ENCODE data around the gene OXA1L. TPM values are rescaled to one million over a fixed set of nuclear protein-coding genes. Genes with fewer than 3 reads are reported as not detected.

Gene OXA1L
- total and polyA plus RNA-seq, 8 donors, result 48.1 to 91.2 (median 55.5) TPM

DNA sequence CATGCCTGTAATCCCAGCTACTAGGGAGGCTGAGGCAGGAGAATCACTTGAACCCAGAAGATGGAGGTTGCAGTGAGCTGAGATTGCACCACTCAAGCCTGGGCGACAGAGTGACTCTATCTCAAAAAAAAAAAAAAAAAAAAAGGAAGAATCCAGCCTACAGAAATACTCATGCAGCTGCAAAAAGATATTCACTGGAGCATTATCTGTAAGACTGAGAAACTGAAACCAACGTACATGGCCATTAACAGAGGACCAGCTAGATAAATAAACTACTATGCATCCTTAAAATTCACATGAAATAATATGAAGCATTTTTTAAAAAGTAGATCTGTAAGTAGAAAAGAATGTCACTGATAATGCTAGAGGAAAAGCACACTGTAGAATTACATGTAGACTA is 45.2 kb downstream of the OXA1L start:
- FAIRE-seq (no peak), DNase-seq (no peak), ATAC-seq (no peak)
- Histone ChIP-seq H3K27me3 (no peaks in the 10 kb centered on the region), H3K27ac (no peak overlapping the region), H3K9me3 (no peaks in the 10 kb centered on the region), H3K4me1 (peaks cover 0 to 5% (median 0%) of the 10 kb centered on the region in 3 donors), H3K36me3 (no peaks in the 10 kb centered on the region), H3K4me3 (no peak overlapping the region)
- TF ChIP-seq, protein P1, sequence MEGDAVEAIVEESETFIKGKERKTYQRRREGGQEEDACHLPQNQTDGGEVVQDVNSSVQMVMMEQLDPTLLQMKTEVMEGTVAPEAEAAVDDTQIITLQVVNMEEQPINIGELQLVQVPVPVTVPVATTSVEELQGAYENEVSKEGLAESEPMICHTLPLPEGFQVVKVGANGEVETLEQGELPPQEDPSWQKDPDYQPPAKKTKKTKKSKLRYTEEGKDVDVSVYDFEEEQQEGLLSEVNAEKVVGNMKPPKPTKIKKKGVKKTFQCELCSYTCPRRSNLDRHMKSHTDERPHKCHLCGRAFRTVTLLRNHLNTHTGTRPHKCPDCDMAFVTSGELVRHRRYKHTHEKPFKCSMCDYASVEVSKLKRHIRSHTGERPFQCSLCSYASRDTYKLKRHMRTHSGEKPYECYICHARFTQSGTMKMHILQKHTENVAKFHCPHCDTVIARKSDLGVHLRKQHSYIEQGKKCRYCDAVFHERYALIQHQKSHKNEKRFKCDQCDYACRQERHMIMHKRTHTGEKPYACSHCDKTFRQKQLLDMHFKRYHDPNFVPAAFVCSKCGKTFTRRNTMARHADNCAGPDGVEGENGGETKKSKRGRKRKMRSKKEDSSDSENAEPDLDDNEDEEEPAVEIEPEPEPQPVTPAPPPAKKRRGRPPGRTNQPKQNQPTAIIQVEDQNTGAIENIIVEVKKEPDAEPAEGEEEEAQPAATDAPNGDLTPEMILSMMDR (IDR thresholded peaks at IDR 0.05), result no peak
- WGBS, 2 donors, result 67 to 72% methylated on average over 2 of the region's 2 CpGs
- intact Hi-C loops (cut with DNase I), result no loop called here

DNA sequence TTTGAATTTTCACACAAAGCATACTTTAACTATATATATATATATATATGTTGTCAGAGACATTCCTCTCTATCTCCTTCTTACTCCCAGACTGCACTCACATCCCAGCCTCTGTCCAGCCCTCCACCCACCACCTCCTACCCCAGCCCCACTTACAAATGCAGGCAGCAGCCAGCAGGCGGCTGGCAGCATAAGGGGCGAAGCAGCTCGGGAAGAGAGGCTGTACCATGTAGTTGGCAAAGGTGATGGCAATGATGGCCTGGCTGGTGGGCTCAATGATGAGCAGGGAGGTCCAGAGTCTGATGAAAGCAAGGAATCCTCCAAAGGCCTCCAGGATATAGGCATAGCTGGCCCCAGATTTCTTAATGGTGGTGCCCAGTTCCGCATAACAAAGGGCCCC is 46.3 kb downstream of the OXA1L start:
- intact Hi-C loops (cut with DNase I), result no loop called here
- Histone ChIP-seq H3K27ac (no peak overlapping the region), H3K4me1 (peaks cover 0 to 8% (median 0%) of the 10 kb centered on the region in 3 donors), H3K4me3 (no peak overlapping the region), H3K36me3 (no peaks in the 10 kb centered on the region), H3K9me3 (no peaks in the 10 kb centered on the region), H3K27me3 (no peaks in the 10 kb centered on the region)
- no peak for ATAC-seq
- no peak for DNase-seq
- TF ChIP-seq, protein P1 (IDR thresholded peaks at IDR 0.05), result no peak
- FAIRE-seq, result no peak
- 86 to 98% methylated on average over 4 of the region's 4 CpGs for WGBS, 2 donors

DNA sequence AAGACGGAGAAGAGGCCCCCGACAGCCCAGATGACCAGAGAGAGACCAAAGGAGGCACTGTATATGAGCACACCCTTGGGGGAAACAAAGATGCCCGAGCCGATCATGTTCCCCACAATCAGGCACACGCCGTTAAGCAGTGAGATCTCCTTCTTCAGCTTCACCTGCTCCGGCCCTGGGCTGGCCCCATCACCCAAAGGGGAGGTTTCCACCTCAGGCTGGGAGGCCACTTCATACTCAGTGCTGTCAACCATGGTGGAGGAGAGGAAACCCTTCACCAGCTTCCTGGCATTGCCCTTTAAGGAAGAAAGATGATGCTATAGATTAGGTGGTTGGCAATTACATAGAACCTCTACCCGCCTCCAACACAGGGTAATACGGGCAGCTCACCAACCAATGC is 46.7 kb downstream of the OXA1L start:
- Histone ChIP-seq H3K9me3 (no peaks in the 10 kb centered on the region), H3K27me3 (no peaks in the 10 kb centered on the region), H3K4me1 (peaks cover 0 to 10% (median under 1%) of the 10 kb centered on the region in 3 donors), H3K36me3 (no peaks in the 10 kb centered on the region), H3K4me3 (no peak overlapping the region), H3K27ac (no peak overlapping the region)
- whole genome bisulfite sequencing, 2 donors, result 80 to 81% methylated on average over 9 of the region's 9 CpGs
- no peak for FAIRE-seq
- ATAC-seq, result no peak
- TF ChIP-seq, protein P1 (IDR thresholded peaks at IDR 0.05), result no peak
- DNase-seq, result no peak
- intact Hi-C loops (cut with DNase I), result no loop called here

DNA sequence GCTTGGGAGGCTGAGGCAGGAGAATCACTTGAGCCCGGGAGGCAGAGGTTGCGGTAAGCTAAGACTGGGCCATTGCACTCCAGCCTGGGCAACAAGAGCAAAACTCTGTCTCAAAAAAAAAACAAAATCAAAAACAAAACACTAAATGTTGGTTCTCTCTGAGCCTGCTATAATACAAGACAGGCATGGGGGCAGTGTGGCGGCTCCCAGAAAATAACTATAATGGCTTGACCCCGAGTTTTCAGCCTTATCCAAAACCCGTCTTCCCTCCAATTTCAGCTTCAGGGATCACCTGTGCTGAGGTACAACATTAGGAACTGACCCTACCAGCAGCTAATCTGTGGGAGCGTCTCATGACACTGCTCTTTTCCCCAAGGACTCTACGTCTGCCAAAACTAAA is 47.9 kb downstream of the OXA1L start:
- WGBS, 2 donors, result 79 to 87% methylated on average over 7 of the region's 7 CpGs
- Histone ChIP-seq H3K27me3 (no peaks in the 10 kb centered on the region), H3K4me3 (peak overlapping the region in 1 of 4 donors; percentile 13), H3K27ac (no peak overlapping the region), H3K36me3 (no peaks in the 10 kb centered on the region), H3K9me3 (no peaks in the 10 kb centered on the region), H3K4me1 (peaks cover 0 to 10% (median 7%) of the 10 kb centered on the region in 3 donors)
- DNase-seq (no peak), ATAC-seq (no peak), FAIRE-seq (no peak)
- intact Hi-C loops (cut with DNase I), result no loop called here
- TF ChIP-seq, protein P1 (IDR thresholded peaks at IDR 0.05), result no peak

DNA sequence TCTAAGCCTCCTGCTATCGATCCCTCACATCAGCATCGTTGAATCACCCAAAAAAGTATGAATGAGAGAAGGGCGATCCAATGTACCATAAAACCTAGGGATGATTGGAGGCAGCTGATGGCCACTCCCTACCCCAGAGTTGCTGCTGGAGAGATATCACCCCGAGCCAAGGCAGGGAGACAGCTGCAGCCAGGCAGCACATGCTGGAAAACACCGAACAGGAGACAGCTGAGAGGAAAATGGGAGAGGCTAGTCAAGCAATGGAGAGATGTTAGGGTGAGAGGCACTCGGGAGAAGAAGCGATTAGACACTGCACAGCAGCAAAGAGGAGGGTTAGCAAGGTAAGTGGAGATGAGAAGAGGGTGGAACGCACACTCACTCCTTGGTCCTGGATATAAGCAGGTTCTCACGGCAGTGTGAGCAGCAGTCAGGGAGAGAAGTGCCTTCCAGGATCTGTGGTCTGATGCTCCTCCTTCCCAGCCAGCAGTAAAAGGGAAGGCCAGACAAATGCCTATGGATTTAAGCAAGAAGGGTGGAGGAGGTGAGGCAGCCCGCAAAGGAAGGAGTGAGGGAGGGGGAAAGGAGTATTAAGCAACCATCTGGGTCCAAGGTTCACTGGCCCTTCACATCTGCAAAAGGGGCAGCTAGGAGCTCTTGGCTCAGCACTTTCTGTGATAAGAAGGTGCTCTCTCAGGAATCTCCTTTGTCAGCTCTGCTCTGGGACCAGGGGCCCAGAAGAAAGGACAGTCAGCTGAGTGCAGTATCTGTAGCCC is 48.6 kb downstream of the OXA1L start, which contains the start of gene SLC7A7:
Gene SLC7A7, minus strand, starts transcription at position 495 of the 773 bp plus-strand sequence. CDS start 2,037 bp downstream, outside the sequence.
- intact Hi-C loops (cut with DNase I), result no loop called here
- H3K9me3 ChIP-seq, result no peaks in the 10 kb centered on the region
- H3K36me3 ChIP-seq, result no peaks in the 10 kb centered on the region
- peak within 1 kb of the TSS in 1 of 4 donors; percentile 13 for H3K4me3 ChIP-seq
- H3K4me1 ChIP-seq, result peaks cover 2 to 13% (median 12%) of the 10 kb centered on the region in 3 donors
- DNase-seq (no peak), FAIRE-seq (no peak), ATAC-seq (peak in 2 of 4 donors; percentile 4 to 25)
- no peaks in the 10 kb centered on the region for H3K27me3 ChIP-seq
- TF ChIP-seq, protein P1 (IDR thresholded peaks at IDR 0.05), result no peak
- H3K27ac ChIP-seq, result peak within 1 kb of the TSS in 1 of 4 donors; percentile 46
- 58 to 64% methylated on average over 10 of the region's 10 CpGs for WGBS, 2 donors
